ENCODE results near the gene IL16. TPM values are rescaled to one million over a fixed set of nuclear protein-coding genes. Genes with fewer than 3 reads are reported as not detected.
A peak's percentile ranks its signal among the peaks of the same experiment; 100 is the strongest.

Gene IL16
- total and polyA plus RNA-seq, 9 of the 15 experiments (the other 6 are each of a cell fraction or from before 2014, with no cell fraction given) = 1.4 to 18.8 (median 10.6) TPM

DNA sequence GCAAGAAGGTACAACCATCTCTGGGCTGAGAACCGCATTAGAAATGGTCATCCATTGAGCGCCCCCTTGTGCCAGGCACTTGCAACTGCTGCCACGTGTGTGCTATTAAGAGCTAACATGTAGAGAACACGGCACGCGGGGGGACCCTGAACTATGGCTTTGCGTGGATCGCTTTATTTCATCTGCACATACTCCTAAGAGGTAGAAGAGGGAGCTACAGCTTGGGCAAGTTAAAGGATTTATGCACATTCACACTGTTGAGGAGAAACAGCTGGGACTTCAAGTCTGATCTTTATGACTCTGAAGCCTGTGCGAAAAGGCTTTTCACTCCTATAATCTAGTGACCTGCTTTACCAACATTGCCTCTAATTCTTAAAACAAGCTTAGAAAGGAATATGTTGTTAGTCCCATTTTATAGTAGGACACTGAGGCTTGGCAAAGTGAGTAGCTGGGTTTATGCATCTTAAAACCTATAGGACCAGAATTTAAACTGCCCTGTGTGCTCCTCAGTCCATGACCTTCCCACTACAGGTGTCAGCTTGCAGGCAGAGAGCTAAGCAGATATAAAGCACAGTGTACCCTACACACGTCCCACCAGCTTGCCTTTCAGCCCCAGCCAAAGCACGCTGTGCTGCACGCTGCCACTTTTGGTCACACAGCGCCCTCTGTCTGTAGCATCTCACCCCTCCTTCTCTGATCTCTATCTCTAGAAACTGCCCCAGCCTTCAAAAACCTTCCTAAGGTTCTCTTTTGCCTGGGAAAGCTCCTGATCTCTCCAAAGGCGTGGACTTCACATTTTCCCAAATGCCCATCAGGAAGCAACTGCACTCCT is 69.5 kb downstream of the IL16 start (continued):
- TF ChIP-seq FOXK1 (CRISPR knock-in tag; IDR thresholded peaks at IDR 0.05; ENCODE audit: borderline replicate concordance) = no peak
- no peak for TF ChIP-seq CHD1 (IDR thresholded peaks at IDR 0.05; ENCODE audit: low read length)
- no peak for TF ChIP-seq ZNF41 (CRISPR knock-in tag; conservative IDR thresholded peaks at IDR 0.05)
- no peak for TF ChIP-seq CEBPB (tag; IDR thresholded peaks at IDR 0.05)
- TF ChIP-seq ETV5 (CRISPR knock-in tag; IDR thresholded peaks at IDR 0.05; ENCODE audit: low read depth) = 0 out of 2 replicates have a peak, but pooled peaks have one; percentile 47
- TF ChIP-seq ATF1 (CRISPR knock-in tag; IDR thresholded peaks at IDR 0.05) = no peak
- TF ChIP-seq ATF1 (tag; IDR thresholded peaks at IDR 0.05) = 0 out of 2 replicates have a peak, but pooled peaks have one; percentile 27
- no peak for TF ChIP-seq ZNF766 (CRISPR knock-in tag; conservative IDR thresholded peaks at IDR 0.05)
- no peak for TF ChIP-seq EHMT2 (IDR thresholded peaks at IDR 0.05)
- no peak for TF ChIP-seq NCOA4 (IDR thresholded peaks at IDR 0.05; ENCODE audit: partially characterized antibody)
- TF ChIP-seq, protein P1, sequence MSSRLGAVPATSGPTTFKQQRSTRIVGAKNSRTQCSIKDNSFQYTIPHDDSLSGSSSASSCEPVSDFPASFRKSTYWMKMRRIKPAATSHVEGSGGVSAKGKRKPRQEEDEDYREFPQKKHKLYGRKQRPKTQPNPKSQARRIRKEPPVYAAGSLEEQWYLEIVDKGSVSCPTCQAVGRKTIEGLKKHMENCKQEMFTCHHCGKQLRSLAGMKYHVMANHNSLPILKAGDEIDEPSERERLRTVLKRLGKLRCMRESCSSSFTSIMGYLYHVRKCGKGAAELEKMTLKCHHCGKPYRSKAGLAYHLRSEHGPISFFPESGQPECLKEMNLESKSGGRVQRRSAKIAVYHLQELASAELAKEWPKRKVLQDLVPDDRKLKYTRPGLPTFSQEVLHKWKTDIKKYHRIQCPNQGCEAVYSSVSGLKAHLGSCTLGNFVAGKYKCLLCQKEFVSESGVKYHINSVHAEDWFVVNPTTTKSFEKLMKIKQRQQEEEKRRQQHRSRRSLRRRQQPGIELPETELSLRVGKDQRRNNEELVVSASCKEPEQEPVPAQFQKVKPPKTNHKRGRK (tag; IDR thresholded peaks at IDR 0.05) = no peak
- TF ChIP-seq RB1 (IDR thresholded peaks at IDR 0.05; ENCODE audit: low read depth) = peak; percentile 64; the same call in 1 of the 2 replicates
- TF ChIP-seq YY1 (IDR thresholded peaks at IDR 0.05; ENCODE audit: borderline replicate concordance in 1 of 3, control insufficient read depth in 1 of 3, extremely low read depth in 1 of 3, insufficient read depth in 3 of 3, insufficient read length in 1 of 3, insufficient replicate concordance in 2 of 3, low read depth in 1 of 3, low read length in 2 of 3) = peak in 2 of 3 experiments; percentile 15 to 35
- peak; percentile 69 for TF ChIP-seq EP400 (IDR thresholded peaks at IDR 0.05)
- TF ChIP-seq CBFA2T2 (conservative IDR thresholded peaks at IDR 0.05) = no peak
- 0 out of 2 replicates have a peak, but pooled peaks have one; percentile 28 for TF ChIP-seq ZBTB1 (CRISPR knock-in tag; IDR thresholded peaks at IDR 0.05; ENCODE audit: borderline replicate concordance, low read depth)
- no peak for TF ChIP-seq PHTF2 (CRISPR knock-in tag; IDR thresholded peaks at IDR 0.05)
- TF ChIP-seq ZNF263 (CRISPR knock-in tag; IDR thresholded peaks at IDR 0.05; ENCODE audit: borderline replicate concordance) = no peak
